Fibroblast of mammary gland (primary cell): Measurements from ENCODE around the gene NTRK2.

ENCODE experiments used
- DNase-seq: peaks from one replicate; pipeline ENCODE4 v3.0.0-alpha.2; 2010; ENCODE audit warnings: low read depth
- H3K4me3 ChIP-seq: 2 replicates; pipeline ENCODE4 v1.5.1; 2011; ENCODE audit warnings: low read depth, mild to moderate bottlenecking, low read length, moderate library complexity; ENCODE audit not compliant: control insufficient read depth
- TF ChIP-seq, protein P1 (sequence below): conservative IDR thresholded peaks from 2 replicates; pipeline ENCODE4 v1.5.1; 2011; ENCODE audit warnings: low read depth, low read length, inconsistent platforms; ENCODE audit not compliant: control insufficient read depth, insufficient read depth

The NTRK2 gene

DNA sequence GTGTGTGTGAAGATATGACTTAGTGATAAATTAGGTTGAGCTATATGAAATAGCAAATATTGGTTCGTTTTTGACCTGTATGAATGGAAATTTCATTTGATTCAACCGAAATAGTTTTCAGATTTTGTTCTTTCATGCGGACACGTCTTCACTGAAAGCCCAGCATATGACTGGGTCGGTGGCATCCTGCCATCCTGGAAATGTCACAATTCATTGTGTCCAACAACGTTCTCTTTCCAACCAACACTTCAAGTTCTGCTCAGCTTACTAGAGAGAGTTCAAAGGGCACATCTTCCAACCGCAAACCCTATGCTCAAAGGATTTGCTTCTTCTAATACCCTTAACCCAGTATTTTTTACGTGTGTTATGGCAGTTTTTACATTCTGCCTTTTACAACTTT is 252.5 kb downstream of the NTRK2 start:
- no peak overlapping the region for H3K4me3 ChIP-seq
- no peak for DNase-seq
- TF ChIP-seq, protein P1, sequence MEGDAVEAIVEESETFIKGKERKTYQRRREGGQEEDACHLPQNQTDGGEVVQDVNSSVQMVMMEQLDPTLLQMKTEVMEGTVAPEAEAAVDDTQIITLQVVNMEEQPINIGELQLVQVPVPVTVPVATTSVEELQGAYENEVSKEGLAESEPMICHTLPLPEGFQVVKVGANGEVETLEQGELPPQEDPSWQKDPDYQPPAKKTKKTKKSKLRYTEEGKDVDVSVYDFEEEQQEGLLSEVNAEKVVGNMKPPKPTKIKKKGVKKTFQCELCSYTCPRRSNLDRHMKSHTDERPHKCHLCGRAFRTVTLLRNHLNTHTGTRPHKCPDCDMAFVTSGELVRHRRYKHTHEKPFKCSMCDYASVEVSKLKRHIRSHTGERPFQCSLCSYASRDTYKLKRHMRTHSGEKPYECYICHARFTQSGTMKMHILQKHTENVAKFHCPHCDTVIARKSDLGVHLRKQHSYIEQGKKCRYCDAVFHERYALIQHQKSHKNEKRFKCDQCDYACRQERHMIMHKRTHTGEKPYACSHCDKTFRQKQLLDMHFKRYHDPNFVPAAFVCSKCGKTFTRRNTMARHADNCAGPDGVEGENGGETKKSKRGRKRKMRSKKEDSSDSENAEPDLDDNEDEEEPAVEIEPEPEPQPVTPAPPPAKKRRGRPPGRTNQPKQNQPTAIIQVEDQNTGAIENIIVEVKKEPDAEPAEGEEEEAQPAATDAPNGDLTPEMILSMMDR, result no peak

DNA sequence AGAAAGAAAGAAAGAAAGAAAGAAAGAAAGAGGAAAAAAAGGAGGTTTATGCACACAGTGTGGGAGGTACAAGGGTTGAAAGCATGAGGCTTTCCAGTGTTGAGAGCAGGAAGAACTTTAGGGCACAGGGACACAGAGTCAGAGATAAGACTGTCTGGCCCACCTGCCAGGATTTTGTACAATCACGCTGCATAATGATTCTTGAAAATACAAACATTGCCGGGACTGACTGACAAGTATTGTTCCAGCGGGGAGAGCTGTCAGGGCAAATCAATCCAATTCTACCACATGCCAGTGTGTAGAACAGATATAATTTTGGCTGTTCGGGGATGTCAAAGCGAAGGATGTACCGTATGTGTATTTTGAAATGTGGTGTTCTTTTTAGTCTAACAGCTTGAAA is 254.7 kb downstream of the NTRK2 start:
- TF ChIP-seq, protein P1, result no peak
- H3K4me3 ChIP-seq, result no peak overlapping the region
- DNase-seq, result no peak

DNA sequence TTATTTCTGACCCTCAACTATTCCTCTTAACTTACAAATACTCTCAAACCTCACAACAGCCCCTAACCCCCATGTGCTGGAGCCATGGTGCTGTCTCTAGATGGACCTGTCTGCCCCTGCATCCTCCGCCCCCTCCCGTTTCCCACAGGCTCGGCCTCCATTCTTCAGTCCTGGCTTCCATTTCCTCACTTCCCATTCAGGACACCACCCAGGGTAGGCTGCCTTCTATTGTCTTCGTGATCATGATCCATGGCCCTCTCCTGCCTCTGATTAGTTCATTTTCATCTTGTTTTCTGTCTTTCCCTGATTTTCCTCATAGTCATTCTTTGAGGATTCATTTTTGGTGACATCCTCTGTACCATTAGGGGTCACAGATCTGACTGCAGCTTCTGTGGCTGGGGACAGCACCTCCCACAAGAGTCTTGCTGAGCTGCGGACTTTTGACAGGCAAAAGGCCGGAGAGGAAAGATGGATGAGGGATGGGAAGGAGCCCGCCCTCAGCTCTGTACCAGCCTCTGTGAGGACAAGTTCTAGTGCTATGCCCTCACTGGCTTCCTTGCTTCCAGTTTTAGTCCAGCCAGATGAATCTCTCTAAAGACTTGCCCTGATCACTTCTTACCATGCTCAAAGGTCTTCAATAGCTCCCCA is 255.8 kb downstream of the NTRK2 start:
- TF ChIP-seq, protein P1, result no peak
- DNase-seq, result no peak
- no peak overlapping the region for H3K4me3 ChIP-seq

GRCh38 chr9:84926793-84927192 is 257.3 kb downstream of the NTRK2 start:
- no peak overlapping the region for H3K4me3 ChIP-seq
- TF ChIP-seq, protein P1, result no peak
- DNase-seq, result no peak

- DNase-seq, result no peak
- no peak overlapping the region for H3K4me3 ChIP-seq
- TF ChIP-seq, protein P1, result no peak
Observed at GRCh38 chr9:84928419-84928818, 258.9 kb downstream of the NTRK2 start.

DNA sequence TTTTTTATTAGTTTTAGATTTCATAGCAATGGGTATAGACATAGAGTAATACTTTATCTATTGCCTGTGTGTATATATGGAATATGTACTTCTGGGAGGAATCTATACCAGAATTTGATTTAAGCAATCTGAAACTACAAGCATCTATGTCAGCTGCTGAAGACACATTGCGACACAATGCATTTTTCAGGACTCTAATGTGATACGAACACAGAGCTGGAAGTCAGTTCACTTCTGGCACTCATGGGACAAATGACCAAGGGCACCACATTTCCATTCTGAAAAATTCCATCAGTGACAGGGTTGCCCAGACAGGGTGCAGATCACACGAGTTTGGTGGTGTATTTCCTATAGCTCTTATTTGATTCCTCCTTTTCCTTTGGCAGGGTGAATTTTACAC is 259.5 kb downstream of the NTRK2 start:
- TF ChIP-seq, protein P1, result no peak
- no peak for DNase-seq
- H3K4me3 ChIP-seq, result no peak overlapping the region
